Activated gamma-delta T cell treated with anti-CD3 and anti-CD28 coated beads, Interleukin-2, amount 50 U/mL, for 16 hours (primary cell): Measurements from ENCODE around the gene NSUN6.

ENCODE experiments used
- DNase-seq: peaks from one replicate; pipeline ENCODE4 v3.0.0-alpha.2; 2020; ENCODE audit warnings: low read depth

The NSUN6 gene, protein sequence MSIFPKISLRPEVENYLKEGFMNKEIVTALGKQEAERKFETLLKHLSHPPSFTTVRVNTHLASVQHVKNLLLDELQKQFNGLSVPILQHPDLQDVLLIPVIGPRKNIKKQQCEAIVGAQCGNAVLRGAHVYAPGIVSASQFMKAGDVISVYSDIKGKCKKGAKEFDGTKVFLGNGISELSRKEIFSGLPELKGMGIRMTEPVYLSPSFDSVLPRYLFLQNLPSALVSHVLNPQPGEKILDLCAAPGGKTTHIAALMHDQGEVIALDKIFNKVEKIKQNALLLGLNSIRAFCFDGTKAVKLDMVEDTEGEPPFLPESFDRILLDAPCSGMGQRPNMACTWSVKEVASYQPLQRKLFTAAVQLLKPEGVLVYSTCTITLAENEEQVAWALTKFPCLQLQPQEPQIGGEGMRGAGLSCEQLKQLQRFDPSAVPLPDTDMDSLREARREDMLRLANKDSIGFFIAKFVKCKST

GRCh38 chr10:18651324-18652007 lies at the start of gene NSUN6:
Gene NSUN6 (minus strand): TSS chr10:18651587. CDS start chr10:18651203, 384 bp downstream.
- peak; percentile 89 for DNase-seq

- DNase-seq: no peak
Measured at GRCh38 chr10:18699849-18700840, 48.8 kb upstream of the NSUN6 start.

DNA sequence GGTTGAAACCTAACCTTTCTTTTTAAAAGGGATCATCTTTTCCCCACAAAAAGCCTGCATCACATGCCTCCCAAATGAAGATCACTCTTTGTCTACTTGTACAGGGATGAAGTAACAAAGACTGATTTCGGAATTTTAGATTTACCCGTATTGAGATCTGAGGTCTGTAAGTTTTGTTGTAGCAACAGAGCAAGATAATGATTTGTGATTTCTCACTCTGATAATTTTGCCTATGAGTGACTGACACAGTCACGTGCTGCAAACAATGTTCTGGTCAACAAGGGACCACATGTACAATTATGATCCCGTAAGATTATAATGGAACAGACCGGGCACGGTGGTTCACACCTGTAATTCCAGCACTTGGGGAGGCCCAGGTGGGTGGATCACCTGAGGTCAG lies 39.2 kb upstream of the NSUN6 start:
- DNase-seq: no peak

GRCh38 chr10:18689498-18689897 lies 38.1 kb upstream of the NSUN6 start:
- no peak for DNase-seq

DNA sequence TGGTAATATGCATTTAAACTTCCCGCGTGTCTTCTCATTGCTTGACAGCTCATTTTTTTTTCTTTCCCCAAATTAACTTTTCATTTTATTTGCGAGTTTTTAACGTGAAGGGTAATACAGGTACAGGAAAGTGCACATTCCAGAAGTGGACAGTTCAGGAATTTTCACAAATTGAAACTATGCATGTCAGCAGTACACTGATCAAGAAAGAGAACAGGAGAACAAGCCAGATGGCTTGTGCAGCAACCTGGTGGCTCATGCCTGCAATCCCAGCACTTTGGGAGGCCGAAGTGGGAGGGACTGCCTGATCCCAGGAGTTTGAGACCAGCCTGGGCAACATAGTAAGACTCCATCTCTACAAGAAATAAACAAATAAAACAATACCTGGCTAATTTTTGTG lies 36.3 kb upstream of the NSUN6 start:
- no peak for DNase-seq

DNA sequence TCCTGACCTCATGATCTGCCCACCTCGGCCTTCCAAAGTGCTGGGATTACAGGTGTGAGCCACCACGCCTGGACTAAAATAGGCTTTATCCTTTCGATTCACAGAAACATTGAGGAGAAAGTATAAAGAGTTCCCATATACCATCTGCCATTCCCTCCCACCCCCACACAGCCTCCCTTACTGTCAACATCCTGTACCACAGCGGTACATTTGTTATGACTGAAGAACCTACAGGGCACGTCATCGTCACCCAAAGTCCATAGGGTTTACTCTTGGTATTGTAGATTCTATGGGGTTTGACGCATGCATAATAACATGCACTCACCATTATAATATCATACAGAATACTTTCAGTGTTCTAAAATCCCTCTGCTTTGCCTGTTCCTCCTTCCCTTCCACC lies 35.8 kb upstream of the NSUN6 start:
- DNase-seq: no peak

DNA sequence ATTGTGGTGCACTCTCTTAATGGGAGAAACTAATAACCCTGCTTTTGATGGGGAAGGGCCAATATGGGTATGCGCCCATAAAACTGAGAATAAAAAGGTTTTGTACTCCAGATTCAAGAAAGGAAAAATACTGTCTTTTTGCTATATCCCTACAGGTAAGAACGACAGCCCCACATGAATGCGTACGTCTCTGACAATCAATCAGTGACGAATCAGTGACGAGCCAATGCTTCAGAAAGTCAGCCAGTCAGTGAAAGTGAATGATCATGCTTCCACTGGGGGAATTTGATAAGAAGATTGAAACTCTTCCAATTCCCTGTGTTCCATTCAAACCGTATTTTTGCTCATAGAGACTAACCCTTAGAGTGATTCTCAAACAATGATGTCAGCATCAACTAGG lies 34.2 kb upstream of the NSUN6 start:
- DNase-seq: no peak

- DNase-seq: no peak
Measured at GRCh38 chr10:18684953-18685352, 33.6 kb upstream of the NSUN6 start.

DNA sequence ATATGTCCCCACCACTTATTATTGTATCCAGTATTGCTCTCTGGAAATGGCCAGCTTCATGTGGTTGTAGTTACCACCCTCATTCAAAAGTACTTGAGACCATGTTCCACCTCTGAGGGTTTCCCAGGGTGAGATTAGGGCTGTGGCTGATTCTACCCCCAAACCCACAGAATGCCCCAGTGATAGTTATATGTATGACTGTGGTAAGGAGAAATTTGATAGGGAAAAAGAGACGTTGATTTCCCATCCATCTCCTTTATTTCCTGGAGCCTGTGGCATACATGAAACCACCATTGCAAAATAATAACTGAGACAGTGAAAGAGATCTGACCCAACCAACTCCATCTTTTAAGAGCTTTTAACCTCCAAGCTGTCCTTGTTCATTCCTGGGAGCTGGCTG lies 33.0 kb upstream of the NSUN6 start:
- DNase-seq: no peak

DNA sequence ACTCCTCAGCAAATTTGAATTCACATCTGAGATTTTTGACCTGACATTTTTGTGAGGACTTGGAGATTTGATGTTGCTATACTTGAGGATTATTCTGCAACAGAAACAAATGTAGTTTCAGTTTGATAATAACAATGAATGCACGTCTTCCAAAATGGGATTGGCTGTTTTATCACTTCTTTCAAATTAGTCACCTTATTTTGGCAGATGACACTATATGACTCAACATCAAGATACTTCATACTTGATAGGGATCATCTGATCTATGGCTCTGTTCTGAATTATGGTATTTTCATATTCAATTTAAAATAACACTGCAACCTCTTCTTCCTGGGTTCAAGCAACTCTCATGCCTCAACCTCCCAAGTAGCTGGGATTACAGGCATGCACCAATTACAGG lies 32.0 kb upstream of the NSUN6 start:
- no peak for DNase-seq

GRCh38 chr10:18681971-18682411 lies 30.6 kb upstream of the NSUN6 start:
- DNase-seq: no peak

GRCh38 chr10:18681366-18681765 lies 30.0 kb upstream of the NSUN6 start:
- DNase-seq: no peak

DNA sequence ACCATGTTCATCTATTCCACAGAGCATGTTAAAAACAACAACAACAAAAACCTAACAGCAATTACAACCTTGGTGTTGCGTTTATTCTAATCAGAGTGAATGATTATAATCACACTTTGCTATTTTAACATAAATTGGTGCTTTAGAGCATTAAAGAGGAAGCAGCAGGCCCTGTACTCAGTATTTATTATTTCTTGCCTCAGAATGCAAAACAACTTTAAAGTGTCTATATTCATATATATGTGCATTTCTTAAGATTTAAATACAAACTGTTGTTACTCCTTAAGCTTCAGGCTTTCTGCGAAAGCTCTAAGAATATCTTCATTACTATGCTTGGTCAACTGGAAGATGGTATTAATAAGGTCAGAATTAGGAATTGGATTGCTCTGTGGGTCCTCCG lies 29.4 kb upstream of the NSUN6 start:
- DNase-seq: no peak

DNA sequence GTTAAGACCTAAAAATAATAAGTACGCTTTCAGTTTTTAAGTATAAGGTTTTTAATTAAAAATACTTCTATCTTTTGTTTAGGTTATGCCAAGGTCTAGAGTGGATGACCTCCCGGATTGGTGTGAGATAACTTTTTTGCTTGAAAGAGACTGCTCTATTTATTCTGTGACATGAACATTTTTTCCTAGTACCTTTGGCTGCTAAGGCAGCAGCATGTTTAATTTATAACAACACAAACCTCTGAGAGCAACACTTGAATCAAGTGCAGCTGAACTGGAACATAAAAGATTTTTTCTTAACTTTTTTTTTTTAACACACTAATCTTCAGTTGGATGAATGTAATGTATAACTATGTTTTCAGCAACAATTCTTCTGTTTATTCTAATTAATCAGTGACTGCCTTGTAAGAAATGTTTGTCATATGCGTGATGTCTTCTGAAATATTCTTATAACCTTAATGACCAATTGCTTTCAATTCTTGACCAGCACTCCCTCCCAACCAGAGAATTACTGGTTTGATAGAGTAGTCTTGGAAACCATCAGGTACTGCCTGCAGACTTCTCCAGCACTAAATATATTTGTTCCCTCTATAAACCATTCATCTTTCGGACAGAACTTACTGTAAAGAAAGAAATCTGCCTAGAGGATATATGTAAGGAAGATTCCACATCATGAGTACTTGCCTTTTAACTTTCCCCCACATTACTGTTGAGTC lies 23.9 kb upstream of the NSUN6 start:
- no peak for DNase-seq

DNA sequence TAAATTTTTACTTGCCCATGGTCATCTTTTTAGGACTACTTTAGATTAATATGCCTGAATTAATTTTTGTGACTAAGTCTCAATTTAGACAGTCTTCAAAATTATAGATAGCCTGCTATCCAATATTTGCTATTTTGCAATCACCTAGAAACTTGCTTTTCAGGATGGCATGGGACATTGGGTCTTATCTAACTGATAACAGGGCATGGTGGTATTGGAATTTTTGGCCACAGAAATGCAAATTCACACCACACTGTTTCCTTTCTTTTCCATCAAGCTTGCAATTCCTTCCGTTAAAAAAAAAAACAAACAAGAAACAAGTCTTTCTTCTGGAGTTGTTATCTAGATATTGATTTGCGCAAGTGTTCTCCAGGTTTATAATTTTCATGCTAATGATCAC lies 16.6 kb upstream of the NSUN6 start:
- no peak for DNase-seq

GRCh38 chr10:18666810-18667209 lies 15.4 kb upstream of the NSUN6 start:
- DNase-seq: no peak

GRCh38 chr10:18665815-18666558 lies 14.6 kb upstream of the NSUN6 start:
- no peak for DNase-seq

GRCh38 chr10:18664841-18665478 lies 13.6 kb upstream of the NSUN6 start:
- DNase-seq: no peak

GRCh38 chr10:18660816-18661431 lies 9.5 kb upstream of the NSUN6 start:
- no peak for DNase-seq
